Stimulated activated CD8-positive, alpha-beta memory T cell treated with anti-CD3 and anti-CD28 coated beads, Interleukin-12 subunit alpha, Interleukin-12 subunit beta, amount 100 ng/mL, for 4 hours (primary cell): ENCODE measurements around the gene CLDN5.

Source experiments
- DNase-seq: peaks from one replicate; pipeline ENCODE4 v3.0.0-alpha.2; 2020; ENCODE audit warnings: low read depth

The CLDN5 gene

GRCh38 chr22:19480789-19481188, 43.4 kb downstream of the CLDN5 start:
- DNase-seq = no peak

GRCh38 chr22:19480173-19480568, 44.0 kb downstream of the CLDN5 start:
- DNase-seq = no peak

GRCh38 chr22:19479355-19480172, 44.6 kb downstream of the CLDN5 start, which contains the start of gene CDC45:
Gene CDC45 (plus strand): TSS chr22:19479920. CDS start chr22:19479969, 49 bp downstream.
- peak; percentile 87 for DNase-seq

GRCh38 chr22:19478901-19479354, 45.3 kb downstream of the CLDN5 start, which contains the start of gene UFD1:
Gene UFD1 (minus strand): TSS chr22:19479193. CDS start chr22:19479085, 108 bp downstream.
- peak; percentile 68 for DNase-seq

- no peak for DNase-seq
Measured at GRCh38 chr22:19478045-19478900, 45.9 kb downstream of the CLDN5 start.

- DNase-seq = no peak
Measured at GRCh38 chr22:19477321-19478044, 46.7 kb downstream of the CLDN5 start.

- no peak for DNase-seq
Measured at GRCh38 chr22:19476023-19476422, 48.2 kb downstream of the CLDN5 start.

- DNase-seq = no peak
Measured at GRCh38 chr22:19473578-19473977, 50.6 kb downstream of the CLDN5 start.
